AG04450 (cell line): Measurements from ENCODE around the gene UGT1A6. TPM values are rescaled to one million over a fixed set of nuclear protein-coding genes. Genes with fewer than 3 reads are reported as not detected.

ENCODE experiments used
- CTCF ChIA-PET: fragments of 300-600, 350-600 bp; formaldehyde crosslinking; extraction: SDS; loops from one replicate; lab custom pipeline; 2022; ENCODE audit warnings: antibody characterized with exemption, inconsistent platforms; lab: Charles Lee
- POLR2A ChIA-PET: fragments of 350-600 bp; formaldehyde crosslinking; extraction: SDS; loops from one replicate; lab custom pipeline; 2021; ENCODE audit warnings: antibody characterized with exemption, inconsistent platforms; lab: Yijun Ruan, JAX
- DNase-seq: peaks from one replicate; pipeline ENCODE4 v3.0.0-alpha.2; 2011; ENCODE audit warnings: low read depth, low spot score
- H3K27ac ChIP-seq: one replicate; pipeline ENCODE4 v1.5.1; 2012; ENCODE audit warnings: low read depth, low read length, control low read depth
- H3K27me3 ChIP-seq: one replicate; pipeline ENCODE4 v1.6.0; 2012; ENCODE audit warnings: low read length; ENCODE audit not compliant: control insufficient read depth, insufficient read depth
- H3K4me3 ChIP-seq: 2 replicates; pipeline ENCODE4 v1.5.1; 2011; ENCODE audit warnings: mild to moderate bottlenecking, low read depth, low read length, control low read depth
- H3K9me3 ChIP-seq: 2 replicates; pipeline ENCODE4 v1.5.1; 2012; ENCODE audit warnings: low read length; ENCODE audit not compliant: control insufficient read depth, insufficient read depth
- polyA plus RNA-seq: library from polyadenylated mRNA; depleted of rRNA; stranded (reverse); fragments of >200 nt; gene quantifications from 2 replicates; pipeline ENCODE4 v1.2.3, GENCODE V29; 2011
- TF ChIP-seq, protein P1 (sequence below): IDR thresholded peaks from 2 replicates; pipeline ENCODE4 v1.5.1; 2011; ENCODE audit warnings: low read depth, low read length, control low read depth, inconsistent platforms

UGT1A6 gene
- polyA plus RNA-seq, 1 experiment: not detected

DNA sequence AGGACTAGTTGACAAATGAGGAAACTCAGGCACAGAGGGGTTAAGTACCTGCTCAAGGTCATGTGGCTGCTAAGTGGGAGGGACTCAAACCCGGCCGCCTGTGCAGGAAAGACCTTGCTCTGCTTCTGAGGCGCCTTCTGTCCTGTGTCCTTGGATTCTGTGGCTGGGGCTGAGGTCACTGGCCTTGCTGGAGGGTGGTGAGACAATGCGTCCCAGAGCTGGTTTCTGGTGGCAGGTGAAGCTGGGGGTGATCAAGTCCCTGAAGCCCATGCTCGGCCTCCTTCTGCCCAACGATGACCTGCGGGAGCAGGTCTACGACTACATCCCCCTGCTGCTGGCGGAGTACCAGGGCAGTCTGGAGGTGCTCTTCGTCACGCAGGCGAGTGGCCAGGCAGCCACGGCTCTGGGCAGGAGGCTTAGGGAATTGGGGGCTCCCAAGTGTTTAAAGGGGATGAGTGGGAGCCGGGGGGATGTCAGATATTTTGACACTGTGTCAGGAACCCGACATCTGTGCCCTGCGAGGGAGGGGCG is 101.5 kb downstream of the UGT1A6 start:
- TF ChIP-seq, protein P1, sequence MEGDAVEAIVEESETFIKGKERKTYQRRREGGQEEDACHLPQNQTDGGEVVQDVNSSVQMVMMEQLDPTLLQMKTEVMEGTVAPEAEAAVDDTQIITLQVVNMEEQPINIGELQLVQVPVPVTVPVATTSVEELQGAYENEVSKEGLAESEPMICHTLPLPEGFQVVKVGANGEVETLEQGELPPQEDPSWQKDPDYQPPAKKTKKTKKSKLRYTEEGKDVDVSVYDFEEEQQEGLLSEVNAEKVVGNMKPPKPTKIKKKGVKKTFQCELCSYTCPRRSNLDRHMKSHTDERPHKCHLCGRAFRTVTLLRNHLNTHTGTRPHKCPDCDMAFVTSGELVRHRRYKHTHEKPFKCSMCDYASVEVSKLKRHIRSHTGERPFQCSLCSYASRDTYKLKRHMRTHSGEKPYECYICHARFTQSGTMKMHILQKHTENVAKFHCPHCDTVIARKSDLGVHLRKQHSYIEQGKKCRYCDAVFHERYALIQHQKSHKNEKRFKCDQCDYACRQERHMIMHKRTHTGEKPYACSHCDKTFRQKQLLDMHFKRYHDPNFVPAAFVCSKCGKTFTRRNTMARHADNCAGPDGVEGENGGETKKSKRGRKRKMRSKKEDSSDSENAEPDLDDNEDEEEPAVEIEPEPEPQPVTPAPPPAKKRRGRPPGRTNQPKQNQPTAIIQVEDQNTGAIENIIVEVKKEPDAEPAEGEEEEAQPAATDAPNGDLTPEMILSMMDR: no peak
- Histone ChIP-seq H3K27ac (no peak overlapping the region), H3K9me3 (peaks cover 5% of the 10 kb centered on the region; the same call in 1 of the 2 replicates), H3K27me3 (peaks cover 13% of the 10 kb centered on the region), H3K4me3 (no peak overlapping the region)
- CTCF ChIA-PET: no interaction called here
- POLR2A ChIA-PET: no interaction called here
- no peak for DNase-seq

DNA sequence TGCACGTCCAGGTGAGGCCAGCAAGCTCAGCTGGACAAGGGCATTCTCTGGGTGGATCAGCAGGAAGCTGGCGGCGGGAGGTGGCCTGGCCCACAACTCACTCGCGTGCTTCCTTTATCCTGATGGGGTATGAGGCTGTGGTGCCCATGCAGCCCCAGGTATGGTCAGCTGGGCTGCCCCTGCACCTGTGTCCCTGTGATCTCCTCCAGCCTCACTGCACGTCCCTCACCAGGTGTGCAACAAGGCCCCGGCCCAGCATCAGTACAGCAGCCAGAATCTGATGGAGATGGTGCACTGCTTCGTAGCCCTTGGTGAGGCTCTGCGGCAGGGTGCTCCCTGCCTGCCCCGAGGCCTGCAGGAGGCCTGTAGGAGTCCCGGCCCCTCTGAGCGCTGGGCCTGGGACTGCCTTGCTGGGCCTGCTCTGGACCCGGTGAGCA is 103.1 kb downstream of the UGT1A6 start:
- CTCF ChIA-PET: no interaction called here
- Histone ChIP-seq H3K4me3 (no peak overlapping the region), H3K27ac (no peak overlapping the region), H3K27me3 (peaks cover 13% of the 10 kb centered on the region), H3K9me3 (peaks cover 5% of the 10 kb centered on the region; the same call in 1 of the 2 replicates)
- no peak for DNase-seq
- TF ChIP-seq, protein P1: no peak
- POLR2A ChIA-PET: no interaction called here

DNA sequence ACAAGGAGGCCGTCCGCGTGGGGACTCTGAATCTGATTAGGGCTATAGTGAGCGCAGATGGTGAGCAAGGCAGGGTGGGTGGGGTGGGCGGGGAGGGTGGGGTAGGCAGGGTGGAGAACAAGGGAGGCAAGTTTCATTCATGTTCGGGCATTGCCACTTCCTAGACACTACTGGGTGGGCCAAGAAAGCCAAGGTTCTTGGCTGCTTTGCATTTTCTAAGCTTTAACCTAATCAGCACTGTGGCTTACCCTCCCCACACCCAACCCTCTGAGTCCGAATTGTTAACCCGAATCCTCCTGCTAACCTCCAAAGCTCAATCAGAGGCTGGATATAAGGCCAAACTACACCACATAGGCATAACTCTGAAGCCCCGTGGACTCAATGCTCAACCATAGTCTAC is 103.6 kb downstream of the UGT1A6 start:
- DNase-seq: no peak
- no peak overlapping the region for H3K27ac ChIP-seq
- ChIA-PET CTCF (no interaction called here), POLR2A (no interaction called here)
- TF ChIP-seq, protein P1: no peak
- no peak overlapping the region for H3K4me3 ChIP-seq
- H3K27me3 ChIP-seq: peaks cover 10% of the 10 kb centered on the region
- H3K9me3 ChIP-seq: peaks cover 5% of the 10 kb centered on the region; the same call in 1 of the 2 replicates

DNA sequence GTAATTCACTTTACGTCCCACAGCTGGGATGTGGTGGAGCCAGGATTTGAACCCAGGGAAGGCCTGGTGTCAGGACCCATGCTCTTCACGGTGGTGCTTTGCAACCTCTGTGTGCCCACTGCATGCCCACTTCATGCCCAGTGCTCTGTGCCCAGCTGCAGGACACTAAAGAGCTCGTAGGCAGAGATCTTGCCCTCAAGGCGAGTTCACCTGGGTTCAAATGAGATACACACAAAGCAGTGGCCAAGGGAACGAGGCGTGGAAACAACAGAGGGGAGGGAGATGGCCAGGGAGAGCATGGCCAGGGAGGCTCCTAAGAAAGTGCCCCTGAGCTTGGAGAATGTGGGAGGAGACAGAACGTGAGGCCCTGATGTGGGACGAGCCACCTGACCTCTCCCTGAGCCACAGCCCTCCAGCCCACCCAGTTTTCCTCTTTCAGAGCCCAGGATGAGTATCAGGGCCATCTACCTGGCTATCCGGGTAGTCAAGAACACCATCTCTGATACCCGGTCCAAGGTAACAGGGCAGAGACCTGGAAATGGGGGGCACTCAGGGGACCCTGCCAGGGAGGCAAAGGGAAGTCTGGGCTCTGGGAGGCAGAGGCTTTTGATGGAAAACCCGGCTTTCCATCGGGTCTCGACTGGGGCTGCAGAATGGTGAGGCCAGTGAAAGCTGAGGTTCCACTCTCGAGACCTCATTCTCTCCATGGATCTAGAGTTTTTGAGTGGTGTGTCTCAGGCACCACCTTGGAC is 105.8 kb downstream of the UGT1A6 start:
- Histone ChIP-seq H3K4me3 (no peak overlapping the region), H3K27me3 (peaks cover 7% of the 10 kb centered on the region), H3K27ac (no peak overlapping the region), H3K9me3 (peaks cover 3% of the 10 kb centered on the region; the same call in 1 of the 2 replicates)
- DNase-seq: no peak
- CTCF ChIA-PET: no interaction called here
- POLR2A ChIA-PET: no interaction called here
- TF ChIP-seq, protein P1: no peak

DNA sequence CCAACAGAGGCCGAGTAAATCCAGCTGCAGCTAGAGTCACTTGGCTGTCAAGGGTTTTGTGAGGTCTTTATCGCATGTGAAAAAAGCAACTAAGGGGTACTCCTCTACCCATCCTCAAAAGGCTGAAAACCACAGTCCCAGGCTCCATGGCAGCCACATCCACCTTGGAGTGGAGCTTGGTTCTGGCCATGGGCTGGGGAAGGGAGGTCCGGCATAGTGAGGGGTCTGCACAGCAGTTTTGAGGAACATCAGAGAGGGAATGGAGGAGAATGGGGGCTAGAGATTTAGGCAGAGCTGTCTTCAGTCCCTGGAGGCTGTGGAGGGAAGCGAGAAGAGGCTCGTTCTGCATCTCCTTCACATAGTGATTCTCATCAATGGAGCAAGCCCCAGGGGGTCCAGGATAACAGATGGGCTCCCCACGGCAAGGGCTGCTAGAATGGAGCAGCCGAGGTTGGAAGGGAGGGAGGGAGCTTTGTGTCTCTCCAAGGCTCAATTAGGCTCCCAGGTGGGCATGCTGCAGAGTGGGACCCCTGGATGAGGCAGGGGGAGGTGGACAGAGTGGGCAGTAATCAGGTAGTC is 106.5 kb downstream of the UGT1A6 start:
- Histone ChIP-seq H3K9me3 (no peaks in the 10 kb centered on the region; the same call in 1 of the 2 replicates), H3K27ac (no peak overlapping the region), H3K4me3 (no peak overlapping the region), H3K27me3 (peaks cover 7% of the 10 kb centered on the region)
- TF ChIP-seq, protein P1: no peak
- CTCF ChIA-PET: no interaction called here
- POLR2A ChIA-PET: no interaction called here
- no peak for DNase-seq
